ENCODE data around the gene ZFAND3. TPM values are rescaled to one million over a fixed set of nuclear protein-coding genes. Genes with fewer than 3 reads are reported as not detected.

Gene ZFAND3
- total and polyA plus RNA-seq, 10 donors: 9.3 to 63.7 (median 49.9) TPM

GRCh38 chr6:38054527-38055202 lies 235.1 kb downstream of the ZFAND3 start:
- TF ChIP-seq POLR2A (IDR thresholded peaks at IDR 0.05) (no peak), CTCF (IDR thresholded peaks at IDR 0.05 in 8 of 11, conservative IDR thresholded peaks at IDR 0.05 in 3 of 11) (no peak), POLR2AphosphoS5 (IDR thresholded peaks at IDR 0.05) (no peak)
- Histone ChIP-seq H3K36me3 (no peaks in the 10 kb centered on the region), H3K4me1 (peaks cover 0 to 12% (median 0%) of the 10 kb centered on the region in 6 donors), H3K9me3 (no peaks in the 10 kb centered on the region), H3K4me3 (no peak overlapping the region), H3K27me3 (replicated peaks in 1 of 7) (no peaks in the 10 kb centered on the region), H3K27ac (no peak overlapping the region)
- no peak for DNase-seq
- WGBS, 5 donors: 90 to 98% (median 96%) methylated on average over 4 of the region's 4 CpGs
- intact Hi-C loops (cut with DNase I; ENCODE audit: low total_unique reads): no loop called here

- Histone ChIP-seq H3K4me3 (no peak overlapping the region), H3K4me1 (peaks cover 0 to 12% (median 0%) of the 10 kb centered on the region in 6 donors), H3K27ac (no peak overlapping the region), H3K9me3 (no peaks in the 10 kb centered on the region), H3K36me3 (no peaks in the 10 kb centered on the region), H3K27me3 (replicated peaks in 1 of 7) (no peaks in the 10 kb centered on the region)
- WGBS, 5 donors: 86 to 100% (median 97%) methylated on average over 1 of the region's 1 CpG
- DNase-seq: no peak
- intact Hi-C loops (cut with DNase I; ENCODE audit: low total_unique reads): no loop called here
- TF ChIP-seq POLR2A (IDR thresholded peaks at IDR 0.05) (no peak), CTCF (IDR thresholded peaks at IDR 0.05 in 8 of 11, conservative IDR thresholded peaks at IDR 0.05 in 3 of 11) (no peak), POLR2AphosphoS5 (IDR thresholded peaks at IDR 0.05) (no peak)
These were observed 235.7 kb downstream of the ZFAND3 start for GRCh38 chr6:38055203-38055589.

GRCh38 chr6:38056361-38056760 lies 236.8 kb downstream of the ZFAND3 start:
- Histone ChIP-seq H3K4me1 (peaks cover 0 to 12% (median 0%) of the 10 kb centered on the region in 6 donors), H3K9me3 (no peaks in the 10 kb centered on the region), H3K27ac (no peak overlapping the region), H3K27me3 (replicated peaks in 1 of 7) (no peaks in the 10 kb centered on the region), H3K4me3 (no peak overlapping the region), H3K36me3 (peaks cover 0 to 6% (median 0%) of the 10 kb centered on the region in 6 donors)
- TF ChIP-seq POLR2A (IDR thresholded peaks at IDR 0.05) (no peak), CTCF (IDR thresholded peaks at IDR 0.05 in 8 of 11, conservative IDR thresholded peaks at IDR 0.05 in 3 of 11) (no peak), POLR2AphosphoS5 (IDR thresholded peaks at IDR 0.05) (no peak)
- WGBS, 5 donors: 89 to 97% (median 94%) methylated on average over 3 of the region's 3 CpGs
- intact Hi-C loops (cut with DNase I; ENCODE audit: low total_unique reads): no loop called here
- DNase-seq: no peak

GRCh38 chr6:38057994-38058393 lies 238.5 kb downstream of the ZFAND3 start:
- H3K27ac ChIP-seq: no peak overlapping the region
- no peak overlapping the region for H3K4me3 ChIP-seq
- H3K36me3 ChIP-seq: peaks cover 7 to 22% (median 15%) of the 10 kb centered on the region in 6 donors
- TF ChIP-seq CTCF (IDR thresholded peaks at IDR 0.05 in 8 of 11, conservative IDR thresholded peaks at IDR 0.05 in 3 of 11): no peak
- no peak for TF ChIP-seq POLR2A (IDR thresholded peaks at IDR 0.05)
- no peak for TF ChIP-seq POLR2AphosphoS5 (IDR thresholded peaks at IDR 0.05)
- H3K9me3 ChIP-seq: no peaks in the 10 kb centered on the region
- intact Hi-C loops (cut with DNase I; ENCODE audit: low total_unique reads): no loop called here
- no peak for DNase-seq
- no peaks in the 10 kb centered on the region for H3K27me3 ChIP-seq (replicated peaks in 1 of 7)
- peaks cover 0 to 4% (median 0%) of the 10 kb centered on the region in 6 donors for H3K4me1 ChIP-seq

All from spleen (tissue), 11 donors.